ENCODE data around the gene VKORC1.

The VKORC1 gene

GRCh38 chr16:31082368-31083045, 12.1 kb downstream of the VKORC1 start:
- no peak for DNase-seq (ENCODE audit: low read depth)

- no peak for DNase-seq (ENCODE audit: low read depth)
Observed at GRCh38 chr16:31081428-31082351, 12.9 kb downstream of the VKORC1 start.

- no peak for DNase-seq (ENCODE audit: low read depth)
Observed at GRCh38 chr16:31080756-31081419, 13.7 kb downstream of the VKORC1 start.

- no peak for DNase-seq (ENCODE audit: low read depth)
Observed at GRCh38 chr16:31080035-31080629, 14.5 kb downstream of the VKORC1 start.

GRCh38 chr16:31079342-31079944, 15.2 kb downstream of the VKORC1 start:
- DNase-seq (ENCODE audit: low read depth) = no peak

GRCh38 chr16:31078597-31079341, 15.8 kb downstream of the VKORC1 start:
- no peak for DNase-seq (ENCODE audit: low read depth)

GRCh38 chr16:31077592-31078396, 16.8 kb downstream of the VKORC1 start:
- DNase-seq (ENCODE audit: low read depth) = no peak

- no peak for DNase-seq (ENCODE audit: low read depth)
Observed at GRCh38 chr16:31077024-31077423, 17.6 kb downstream of the VKORC1 start.

GRCh38 chr16:31076319-31076718, 18.3 kb downstream of the VKORC1 start:
- no peak for DNase-seq (ENCODE audit: low read depth)

GRCh38 chr16:31074814-31075183, 19.8 kb downstream of the VKORC1 start:
- DNase-seq (ENCODE audit: low read depth) = no peak

GRCh38 chr16:31073970-31074813, 20.4 kb downstream of the VKORC1 start, which contains the start of the genes ZNF646 and ZNF668:
Gene ZNF646, plus strand, starts transcription at chr16:31074422. Its CDS starts 1,903 bp downstream, at chr16:31076325.
Gene ZNF668, minus strand, starts transcription at chr16:31074240. Its CDS starts 9,781 bp downstream, at chr16:31064459.
- peak; percentile 99 for DNase-seq (ENCODE audit: low read depth)

GRCh38 chr16:31073142-31073969, 21.2 kb downstream of the VKORC1 start:
- peak; percentile 91 for DNase-seq (ENCODE audit: low read depth)

- DNase-seq (ENCODE audit: low read depth) = peak; percentile 56
Observed at GRCh38 chr16:31072540-31073141, 22.0 kb downstream of the VKORC1 start.

GRCh38 chr16:31071861-31072260, 22.7 kb downstream of the VKORC1 start:
- peak; percentile 84 for DNase-seq (ENCODE audit: low read depth)

GRCh38 chr16:31067342-31067741, 27.3 kb downstream of the VKORC1 start:
- DNase-seq (ENCODE audit: low read depth) = no peak

- peak; percentile 96 for DNase-seq (ENCODE audit: low read depth)
Observed at GRCh38 chr16:31064882-31065461, 29.6 kb downstream of the VKORC1 start.

GRCh38 chr16:31063843-31064611, 30.6 kb downstream of the VKORC1 start:
- no peak for DNase-seq (ENCODE audit: low read depth)

All from EH (cell line).